Measurements from ENCODE around the gene RSL24D1. TPM values are rescaled to one million over a fixed set of nuclear protein-coding genes. Genes with fewer than 3 reads are reported as not detected.

Gene RSL24D1
- 77.0 and 98.9 TPM in 2 replicates for total RNA-seq

DNA sequence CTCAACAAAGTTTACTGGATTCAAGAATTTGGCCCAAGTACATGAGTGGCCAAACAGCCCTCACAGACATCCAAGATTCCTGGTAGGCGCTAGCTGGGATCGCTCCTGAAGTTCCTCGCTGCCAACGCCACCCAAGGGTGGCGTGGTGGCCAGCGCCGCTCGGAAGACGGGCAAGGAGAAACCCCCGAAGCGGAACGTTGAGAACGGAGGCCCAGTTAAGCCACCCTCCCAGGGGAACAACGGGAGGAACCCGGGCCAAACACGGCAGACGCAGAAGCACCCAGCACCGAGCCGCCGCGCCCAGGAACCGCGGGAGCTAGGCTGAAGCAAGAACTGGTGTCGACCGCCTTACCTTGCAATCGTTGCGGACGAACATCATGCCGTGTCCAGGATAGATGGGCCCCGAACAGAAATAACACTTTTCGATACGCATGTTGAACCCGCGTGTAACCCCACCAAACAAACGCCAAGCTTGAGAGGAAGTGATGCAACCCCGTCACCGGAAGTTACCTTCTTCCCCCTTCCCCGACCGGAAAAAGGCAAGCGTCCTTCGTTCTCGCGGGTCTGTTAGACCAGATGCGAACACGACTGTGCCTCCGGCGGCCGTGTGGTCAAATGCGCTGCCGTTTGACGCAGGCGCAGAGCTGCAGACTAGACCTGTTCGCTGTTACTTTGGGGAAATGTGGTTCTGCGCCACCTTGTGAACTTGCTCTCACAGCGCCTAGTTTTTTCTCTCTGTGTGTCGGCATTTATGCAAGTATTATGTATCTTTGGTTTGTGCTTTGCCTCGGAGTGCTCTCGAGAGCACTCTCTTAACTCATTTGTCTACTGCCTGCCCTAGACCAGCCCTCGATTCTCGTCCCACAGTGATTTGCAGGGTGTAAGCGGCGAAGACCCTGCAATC is at the start of gene RSL24D1:
Gene RSL24D1 (minus strand): TSS at position 484 of the 904 bp plus-strand sequence. CDS start 51 bp downstream, at position 433.

Other genes with a start within 250 kb of the RSL24D1 start
- 13.3 and 18.2 TPM in 2 replicates for gene RAB27A, start 92.9 kb upstream of the RSL24D1 start, total RNA-seq
- 34.0 and 34.9 TPM in 2 replicates for gene PIGBOS1, start 122.2 kb upstream of the RSL24D1 start, total RNA-seq
- gene PIGB, start 122.3 kb upstream of the RSL24D1 start, total RNA-seq: 12.7 and 27.1 TPM in 2 replicates
- 16.7 and 27.3 TPM in 2 replicates for gene CCPG1, start 211.4 kb upstream of the RSL24D1 start, total RNA-seq
- 2.6 and 5.8 TPM in 2 replicates for gene PIERCE2, start 211.6 kb upstream of the RSL24D1 start, total RNA-seq